ENCODE results near the gene METTL8.

DNA sequence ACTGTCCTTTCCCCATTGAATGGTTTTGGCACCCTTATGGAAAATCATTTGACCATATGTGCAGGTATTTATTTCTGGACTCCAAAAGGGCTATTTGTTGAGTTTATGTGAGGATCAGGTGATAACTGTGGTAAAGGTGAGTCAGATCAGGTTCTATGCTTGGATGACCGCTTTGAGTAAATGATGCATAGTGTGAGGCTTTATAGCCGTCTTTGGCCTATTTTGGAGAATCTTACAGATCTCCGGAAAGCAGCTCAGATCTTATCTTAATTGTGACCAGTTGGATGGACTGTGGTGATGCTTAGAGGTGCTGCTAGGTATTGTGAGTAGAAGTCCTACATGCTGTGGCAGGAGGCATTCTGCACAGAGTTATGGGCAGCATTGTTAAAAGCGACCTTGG, 126.2 kb downstream of the METTL8 start:
- no peak for TF ChIP-seq POLR2A (IDR thresholded peaks at IDR 0.05; ENCODE audit: borderline replicate concordance, extremely low read depth, insufficient read depth, insufficient read length)
- TF ChIP-seq, protein P1, sequence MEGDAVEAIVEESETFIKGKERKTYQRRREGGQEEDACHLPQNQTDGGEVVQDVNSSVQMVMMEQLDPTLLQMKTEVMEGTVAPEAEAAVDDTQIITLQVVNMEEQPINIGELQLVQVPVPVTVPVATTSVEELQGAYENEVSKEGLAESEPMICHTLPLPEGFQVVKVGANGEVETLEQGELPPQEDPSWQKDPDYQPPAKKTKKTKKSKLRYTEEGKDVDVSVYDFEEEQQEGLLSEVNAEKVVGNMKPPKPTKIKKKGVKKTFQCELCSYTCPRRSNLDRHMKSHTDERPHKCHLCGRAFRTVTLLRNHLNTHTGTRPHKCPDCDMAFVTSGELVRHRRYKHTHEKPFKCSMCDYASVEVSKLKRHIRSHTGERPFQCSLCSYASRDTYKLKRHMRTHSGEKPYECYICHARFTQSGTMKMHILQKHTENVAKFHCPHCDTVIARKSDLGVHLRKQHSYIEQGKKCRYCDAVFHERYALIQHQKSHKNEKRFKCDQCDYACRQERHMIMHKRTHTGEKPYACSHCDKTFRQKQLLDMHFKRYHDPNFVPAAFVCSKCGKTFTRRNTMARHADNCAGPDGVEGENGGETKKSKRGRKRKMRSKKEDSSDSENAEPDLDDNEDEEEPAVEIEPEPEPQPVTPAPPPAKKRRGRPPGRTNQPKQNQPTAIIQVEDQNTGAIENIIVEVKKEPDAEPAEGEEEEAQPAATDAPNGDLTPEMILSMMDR (IDR thresholded peaks at IDR 0.05 in 2 of 3, conservative IDR thresholded peaks at IDR 0.05 in 1 of 3; ENCODE audit: borderline replicate concordance in 1 of 3, insufficient read depth in 1 of 3, low read depth in 2 of 3, low read length in 2 of 3) = no peak
- no peak for TF ChIP-seq EZH2phosphoT487 (IDR thresholded peaks at IDR 0.05; ENCODE audit: borderline replicate concordance)
- TF ChIP-seq JUND (IDR thresholded peaks at IDR 0.05) = no peak
- TF ChIP-seq, protein P2, sequence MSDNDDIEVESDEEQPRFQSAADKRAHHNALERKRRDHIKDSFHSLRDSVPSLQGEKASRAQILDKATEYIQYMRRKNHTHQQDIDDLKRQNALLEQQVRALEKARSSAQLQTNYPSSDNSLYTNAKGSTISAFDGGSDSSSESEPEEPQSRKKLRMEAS (IDR thresholded peaks at IDR 0.05) = no peak
- no peak for TF ChIP-seq ZFX (IDR thresholded peaks at IDR 0.05)
- no peak for TF ChIP-seq SP1 (IDR thresholded peaks at IDR 0.05; ENCODE audit: low read depth)
- no peak for TF ChIP-seq CEBPB (IDR thresholded peaks at IDR 0.05; ENCODE audit: low read depth)
- no peak for TF ChIP-seq ZNF274 (IDR thresholded peaks at IDR 0.05; ENCODE audit: low read depth, low read length)
- TF ChIP-seq, protein P3, sequence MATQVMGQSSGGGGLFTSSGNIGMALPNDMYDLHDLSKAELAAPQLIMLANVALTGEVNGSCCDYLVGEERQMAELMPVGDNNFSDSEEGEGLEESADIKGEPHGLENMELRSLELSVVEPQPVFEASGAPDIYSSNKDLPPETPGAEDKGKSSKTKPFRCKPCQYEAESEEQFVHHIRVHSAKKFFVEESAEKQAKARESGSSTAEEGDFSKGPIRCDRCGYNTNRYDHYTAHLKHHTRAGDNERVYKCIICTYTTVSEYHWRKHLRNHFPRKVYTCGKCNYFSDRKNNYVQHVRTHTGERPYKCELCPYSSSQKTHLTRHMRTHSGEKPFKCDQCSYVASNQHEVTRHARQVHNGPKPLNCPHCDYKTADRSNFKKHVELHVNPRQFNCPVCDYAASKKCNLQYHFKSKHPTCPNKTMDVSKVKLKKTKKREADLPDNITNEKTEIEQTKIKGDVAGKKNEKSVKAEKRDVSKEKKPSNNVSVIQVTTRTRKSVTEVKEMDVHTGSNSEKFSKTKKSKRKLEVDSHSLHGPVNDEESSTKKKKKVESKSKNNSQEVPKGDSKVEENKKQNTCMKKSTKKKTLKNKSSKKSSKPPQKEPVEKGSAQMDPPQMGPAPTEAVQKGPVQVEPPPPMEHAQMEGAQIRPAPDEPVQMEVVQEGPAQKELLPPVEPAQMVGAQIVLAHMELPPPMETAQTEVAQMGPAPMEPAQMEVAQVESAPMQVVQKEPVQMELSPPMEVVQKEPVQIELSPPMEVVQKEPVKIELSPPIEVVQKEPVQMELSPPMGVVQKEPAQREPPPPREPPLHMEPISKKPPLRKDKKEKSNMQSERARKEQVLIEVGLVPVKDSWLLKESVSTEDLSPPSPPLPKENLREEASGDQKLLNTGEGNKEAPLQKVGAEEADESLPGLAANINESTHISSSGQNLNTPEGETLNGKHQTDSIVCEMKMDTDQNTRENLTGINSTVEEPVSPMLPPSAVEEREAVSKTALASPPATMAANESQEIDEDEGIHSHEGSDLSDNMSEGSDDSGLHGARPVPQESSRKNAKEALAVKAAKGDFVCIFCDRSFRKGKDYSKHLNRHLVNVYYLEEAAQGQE (IDR thresholded peaks at IDR 0.05; ENCODE audit: low read depth) = no peak
- no peak for TF ChIP-seq TCF7L2 (IDR thresholded peaks at IDR 0.05; ENCODE audit: borderline replicate concordance, extremely low read depth, insufficient read depth, insufficient read length)
- no peak for TF ChIP-seq EZH2 (IDR thresholded peaks at IDR 0.05)
- TF ChIP-seq FOSL1 (IDR thresholded peaks at IDR 0.05; ENCODE audit: low read depth) = no peak
- TF ChIP-seq ELF1 (IDR thresholded peaks at IDR 0.05; ENCODE audit: borderline replicate concordance, low read depth) = no peak

All from HCT116 (cell line).